ENCODE measurements around the gene LIMS1.
"Not testable (repeated sequence)": the region's sequence is repeated elsewhere in the genome, so short reads cannot be mapped to it uniquely, and the experiment has no call there.

LIMS1 gene

GRCh38 chr2:108664089-108664488, 129.8 kb downstream of the LIMS1 start:
- DNase-seq (ENCODE audit: low read depth) = not testable (repeated sequence)

GRCh38 chr2:108664979-108665378, 130.7 kb downstream of the LIMS1 start:
- DNase-seq (ENCODE audit: low read depth) = not testable (repeated sequence)

- DNase-seq (ENCODE audit: low read depth) = not testable (repeated sequence)
Measured at GRCh38 chr2:108665975-108666374, 131.7 kb downstream of the LIMS1 start.

- DNase-seq (ENCODE audit: low read depth) = not testable (repeated sequence)
Measured at GRCh38 chr2:108667140-108667539, 132.9 kb downstream of the LIMS1 start.

- DNase-seq (ENCODE audit: low read depth) = not testable (repeated sequence)
Measured at GRCh38 chr2:108670282-108670681, 136.0 kb downstream of the LIMS1 start.

- DNase-seq (ENCODE audit: low read depth) = not testable (repeated sequence)
Measured at GRCh38 chr2:108672200-108672805, 138.0 kb downstream of the LIMS1 start.

- DNase-seq (ENCODE audit: low read depth) = not testable (repeated sequence)
Measured at GRCh38 chr2:108676522-108676921, 142.3 kb downstream of the LIMS1 start.

- not testable (repeated sequence) for DNase-seq (ENCODE audit: low read depth)
Measured at GRCh38 chr2:108677239-108677744, 143.0 kb downstream of the LIMS1 start.

GRCh38 chr2:108678198-108678651, 144.0 kb downstream of the LIMS1 start:
- DNase-seq (ENCODE audit: low read depth) = not testable (repeated sequence)

- not testable (repeated sequence) for DNase-seq (ENCODE audit: low read depth)
Measured at GRCh38 chr2:108680805-108681204, 146.5 kb downstream of the LIMS1 start.

GRCh38 chr2:108688818-108689756, 154.8 kb downstream of the LIMS1 start:
- DNase-seq (ENCODE audit: low read depth) = not testable (repeated sequence)

GRCh38 chr2:108690001-108690400, 155.7 kb downstream of the LIMS1 start:
- DNase-seq (ENCODE audit: low read depth) = not testable (repeated sequence)

- no peak for DNase-seq (ENCODE audit: low read depth)
Measured at GRCh38 chr2:108691447-108691846, 157.2 kb downstream of the LIMS1 start.

GRCh38 chr2:108701208-108701607, 166.9 kb downstream of the LIMS1 start:
- DNase-seq (ENCODE audit: low read depth) = no peak

GRCh38 chr2:108701806-108702205, 167.5 kb downstream of the LIMS1 start:
- DNase-seq (ENCODE audit: low read depth) = no peak

GRCh38 chr2:108704871-108705270, 170.6 kb downstream of the LIMS1 start:
- no peak for DNase-seq (ENCODE audit: low read depth)

GRCh38 chr2:108707300-108707699, 173.0 kb downstream of the LIMS1 start:
- no peak for DNase-seq (ENCODE audit: low read depth)

- not testable (repeated sequence) for DNase-seq (ENCODE audit: low read depth)
Measured at GRCh38 chr2:108716971-108717370, 182.7 kb downstream of the LIMS1 start.

- peak; percentile 90 for DNase-seq (ENCODE audit: low read depth)
Measured at GRCh38 chr2:108719149-108720044, 185.1 kb downstream of the LIMS1 start, which contains the start of gene RANBP2. TSS of gene RANBP2 (plus strand) at chr2:108719482. CDS start at chr2:108719607, 125 bp downstream.

GRCh38 chr2:108726048-108726447, 191.8 kb downstream of the LIMS1 start:
- DNase-seq (ENCODE audit: low read depth) = not testable (repeated sequence)

- DNase-seq (ENCODE audit: low read depth) = not testable (repeated sequence)
Measured at GRCh38 chr2:108734656-108735055, 200.4 kb downstream of the LIMS1 start.

All from stimulated activated CD8-positive, alpha-beta memory T cell treated with anti-CD3 and anti-CD28 coated beads, Interleukin-12 subunit alpha, Interleukin-12 subunit beta, amount 100 ng/mL, for 4 hours (primary cell).